Stimulated activated CD4-positive, alpha-beta T cell treated with anti-CD3 and anti-CD28 coated beads, TNF-alpha, amount 100 ng/mL, for 1 hour (primary cell): ENCODE results near the gene NPHP4.

ENCODE experiments used
- DNase-seq, 3 donors: peaks; one replicate each; pipeline ENCODE4 v3.0.0-alpha.2; 2020; ENCODE audit warnings: low read depth in 3 of 3, low spot score in 1 of 3

The NPHP4 gene

GRCh38 chr1:5974631-5975030, 17.6 kb downstream of the NPHP4 start:
- no peak for DNase-seq

DNA sequence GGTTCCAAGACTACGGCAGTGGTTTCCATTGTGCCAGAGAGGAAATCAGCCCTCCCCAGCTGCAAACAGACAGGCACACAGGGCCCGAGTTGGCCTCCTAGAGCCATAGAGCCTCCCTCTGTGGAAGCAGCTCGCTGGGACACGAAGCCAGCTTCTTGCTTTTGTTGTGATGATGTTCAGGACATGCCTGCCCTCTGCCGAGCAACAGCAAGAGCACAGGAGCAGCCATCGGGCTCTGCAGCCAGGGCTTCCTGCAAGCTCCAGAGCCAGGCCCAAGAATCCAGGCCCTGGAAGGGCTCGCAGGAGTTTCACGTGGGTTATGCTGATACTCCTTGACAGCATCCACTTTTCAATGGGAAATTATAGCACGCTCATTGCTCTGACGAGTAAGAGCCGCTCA, 18.5 kb downstream of the NPHP4 start:
- DNase-seq: no peak

- DNase-seq: no peak
These were observed 20.1 kb downstream of the NPHP4 start for GRCh38 chr1:5972198-5972520.

GRCh38 chr1:5971471-5972197, 20.6 kb downstream of the NPHP4 start:
- DNase-seq: no peak

DNA sequence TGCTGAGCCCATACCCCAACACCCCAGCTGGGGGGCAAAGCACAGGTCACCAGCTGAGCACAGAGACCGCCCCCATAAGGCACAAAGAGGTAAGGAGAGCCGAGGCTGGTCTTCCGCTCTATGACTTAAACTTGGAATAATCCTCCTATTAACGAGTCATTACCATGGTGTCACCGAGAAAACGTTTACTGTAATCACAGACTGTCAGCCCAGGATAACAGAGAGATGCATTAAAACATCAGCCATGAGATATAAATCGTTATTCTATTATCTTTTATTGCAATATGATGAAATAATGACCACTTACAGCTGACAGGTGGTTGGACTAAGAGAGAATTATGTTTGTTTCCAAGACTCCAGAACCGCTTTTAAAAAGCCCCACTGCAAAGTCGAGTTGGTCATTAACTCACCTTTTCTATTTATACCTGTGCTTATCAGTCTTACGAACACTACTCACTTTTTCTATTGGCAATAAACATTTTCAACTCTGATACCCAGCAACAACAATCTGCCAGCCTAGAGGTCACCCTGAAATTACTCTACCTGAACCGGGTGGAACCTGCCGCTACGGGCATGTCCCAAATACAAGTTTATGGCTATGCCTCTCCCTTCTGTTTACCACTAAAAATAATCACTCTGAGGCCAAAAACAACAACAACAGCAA, 21.5 kb downstream of the NPHP4 start:
- DNase-seq: no peak

DNA sequence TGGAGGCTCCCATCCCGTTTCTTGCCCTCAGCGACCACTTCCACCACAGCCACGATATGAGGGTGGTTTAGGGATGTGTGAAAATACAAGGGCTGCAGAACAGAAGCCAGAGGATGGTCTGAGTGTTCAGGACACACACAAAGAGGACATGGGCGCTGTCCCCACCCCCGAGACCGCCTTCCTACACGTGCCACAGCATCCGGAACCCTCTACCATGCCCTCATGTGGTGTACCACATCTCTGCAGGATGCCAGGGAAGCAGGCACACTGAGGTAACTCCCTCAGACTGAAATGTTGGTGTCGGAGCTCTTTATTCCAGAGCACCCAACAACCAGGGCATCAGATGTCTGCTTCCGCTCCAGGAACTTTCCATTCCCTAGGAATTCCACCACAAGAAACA, 23.1 kb downstream of the NPHP4 start:
- DNase-seq: no peak

GRCh38 chr1:5968161-5968736, 24.0 kb downstream of the NPHP4 start:
- no peak for DNase-seq

DNA sequence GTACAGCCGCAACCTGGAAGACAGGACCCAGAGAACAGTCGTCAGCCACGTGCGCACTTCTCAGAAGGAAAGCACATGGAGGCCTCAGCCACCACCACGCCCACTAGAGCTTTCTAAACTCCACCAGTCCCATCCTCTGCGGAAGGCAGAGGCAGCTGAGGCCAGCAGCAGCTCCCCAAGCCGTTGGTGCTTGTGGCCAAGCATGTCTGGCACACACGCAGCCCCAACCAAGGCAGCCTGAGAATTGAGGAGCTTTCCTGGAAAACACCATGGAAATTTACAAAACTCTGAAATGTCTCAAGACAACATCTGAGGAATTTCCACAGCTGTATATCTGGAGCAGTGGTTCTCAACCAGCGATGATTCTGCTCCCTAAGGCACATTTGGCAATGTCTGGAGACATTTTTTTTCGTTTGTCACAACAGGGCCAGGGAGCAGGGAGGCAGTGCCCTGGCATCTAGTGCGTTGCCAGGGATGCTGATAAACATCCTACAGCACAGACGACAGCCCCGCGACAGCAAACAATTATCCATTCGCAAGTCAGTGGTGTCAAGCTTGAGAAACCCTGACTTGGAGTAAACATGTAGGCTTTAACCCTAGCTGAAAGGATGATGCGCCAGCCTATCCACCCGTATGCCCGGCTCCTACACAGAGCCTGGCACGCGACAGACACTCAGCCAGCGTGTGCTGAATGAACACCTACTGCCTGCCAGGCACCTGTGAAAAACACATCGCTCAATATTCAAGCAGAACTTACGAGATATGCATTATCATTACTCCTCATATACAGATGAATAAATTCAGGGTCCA, 24.7 kb downstream of the NPHP4 start:
- DNase-seq: no peak

- DNase-seq: no peak
These were observed 25.6 kb downstream of the NPHP4 start for GRCh38 chr1:5966543-5967205.

DNA sequence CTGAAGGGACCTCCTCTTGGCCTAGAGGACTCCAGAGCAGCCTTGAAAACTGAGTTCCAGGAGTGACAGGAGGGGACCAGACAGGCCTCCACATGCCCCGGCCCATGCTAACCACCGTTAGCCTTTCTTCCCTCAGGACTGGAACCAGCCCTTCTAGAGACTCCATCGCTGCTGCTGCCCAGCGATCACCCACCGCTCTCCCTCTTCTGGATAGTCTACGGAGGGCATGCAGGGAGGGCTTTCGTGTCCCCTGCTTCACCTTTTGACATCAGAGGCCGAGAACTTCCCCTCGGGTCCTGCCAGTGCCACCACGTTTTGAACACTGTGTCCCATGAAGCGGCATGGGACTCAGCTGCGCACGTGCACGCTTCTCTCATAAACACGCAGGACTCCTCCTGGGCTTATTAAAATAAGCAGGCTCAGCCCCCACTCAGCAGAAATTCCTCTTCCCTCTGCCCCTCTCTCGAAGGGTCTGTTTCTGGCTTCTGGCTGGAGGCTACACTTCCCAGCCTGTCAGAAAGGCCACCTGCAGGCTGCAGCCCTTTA, 26.6 kb downstream of the NPHP4 start:
- no peak for DNase-seq

DNA sequence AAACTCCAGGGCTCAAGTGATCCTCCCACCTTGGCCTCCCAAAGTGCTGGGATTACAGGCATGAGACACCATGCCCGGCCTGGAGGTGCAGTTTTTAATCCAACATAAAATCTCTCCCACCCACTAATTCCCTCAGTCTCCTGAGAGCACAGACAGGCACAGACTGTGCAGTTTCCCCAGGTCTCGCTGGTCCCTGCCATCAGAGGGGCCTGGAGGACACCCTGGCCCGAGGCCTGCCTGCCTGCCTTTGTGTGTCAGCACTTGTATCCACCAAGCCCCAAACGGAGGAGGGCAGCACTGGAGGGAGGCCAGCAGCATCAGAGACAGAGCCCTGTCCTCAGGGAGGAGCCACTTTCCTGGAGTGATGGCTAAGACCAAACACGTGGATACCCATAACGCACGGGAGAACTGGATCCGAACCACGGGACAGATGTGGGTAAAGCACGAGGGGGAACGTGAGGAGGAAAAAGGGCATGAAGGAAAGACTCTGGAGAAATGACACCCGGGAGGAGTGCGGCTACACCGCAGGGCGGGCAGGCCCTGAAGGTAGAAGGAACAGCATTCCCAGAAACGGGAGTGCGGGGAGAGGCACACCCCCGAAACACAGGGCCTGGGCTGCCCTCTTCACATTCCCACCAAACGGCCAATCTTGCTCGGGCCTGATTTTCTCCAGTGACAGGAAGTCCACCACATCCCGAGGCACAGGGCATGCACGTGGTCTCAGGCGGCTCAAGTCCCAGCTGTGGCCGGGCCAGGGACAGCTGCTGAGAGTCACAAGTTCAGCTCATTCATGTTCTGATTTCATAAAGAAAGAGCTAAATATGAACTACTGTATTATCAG, 29.7 kb downstream of the NPHP4 start:
- DNase-seq: no peak

DNA sequence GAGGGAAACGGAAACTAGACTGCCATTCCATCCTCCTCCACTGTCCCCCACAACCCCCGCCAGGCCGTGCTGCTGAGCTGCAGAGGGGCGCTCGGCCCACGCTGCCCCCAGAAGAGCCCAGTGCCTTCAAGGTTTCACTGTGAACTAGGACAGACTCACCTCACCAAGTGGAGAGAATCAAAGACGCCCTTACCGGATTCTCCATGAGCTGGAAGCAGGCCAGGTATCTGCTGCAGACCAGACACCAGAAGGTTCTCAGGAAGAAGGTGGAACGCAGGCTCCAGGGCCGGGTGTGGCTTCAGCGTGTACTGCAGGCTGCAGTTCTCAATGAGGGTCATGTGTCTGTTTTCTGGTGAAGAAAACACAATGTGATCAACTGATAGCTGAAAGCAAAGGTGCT, 30.6 kb downstream of the NPHP4 start:
- no peak for DNase-seq

DNA sequence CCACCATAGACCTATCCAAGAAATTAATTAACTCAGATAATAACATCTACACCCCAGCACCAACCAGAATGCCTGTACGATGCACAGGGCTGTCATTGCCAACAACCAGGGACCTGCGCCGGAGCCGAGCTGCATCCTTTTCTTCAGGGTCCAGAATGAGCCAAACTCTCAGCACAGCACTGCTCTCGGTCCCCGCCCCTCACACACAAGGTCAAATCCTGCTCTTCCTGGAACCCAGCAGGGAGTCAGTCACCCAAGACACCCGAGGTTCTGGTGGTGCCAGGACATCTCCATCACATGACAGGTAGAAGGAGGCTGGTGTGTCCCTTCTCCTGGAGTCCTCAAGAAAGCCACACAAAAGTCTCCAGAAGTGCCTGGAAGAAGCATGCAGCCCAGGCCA, 31.9 kb downstream of the NPHP4 start:
- DNase-seq: no peak

GRCh38 chr1:5959667-5960230, 32.5 kb downstream of the NPHP4 start:
- DNase-seq: no peak

DNA sequence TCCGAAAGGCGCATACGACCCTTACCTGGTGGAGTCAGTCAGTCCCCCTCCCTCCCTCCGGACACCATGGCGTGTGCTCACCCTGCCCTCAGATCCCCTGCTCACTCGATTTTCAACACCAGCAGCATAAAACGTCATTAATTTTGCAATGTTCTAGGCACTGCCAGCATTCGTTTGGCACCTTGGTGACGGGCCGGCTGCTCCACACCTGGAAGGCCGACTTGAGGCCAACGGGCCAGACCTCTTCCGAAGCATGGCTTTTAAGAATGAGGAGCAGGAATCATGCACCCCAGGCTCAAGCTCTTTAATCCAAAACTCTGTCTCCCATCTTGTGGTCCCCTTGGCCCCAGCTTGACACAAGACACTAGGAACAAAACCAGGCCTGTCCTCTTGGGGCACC, 33.1 kb downstream of the NPHP4 start:
- no peak for DNase-seq

GRCh38 chr1:5956022-5956830, 36.0 kb downstream of the NPHP4 start:
- no peak for DNase-seq

DNA sequence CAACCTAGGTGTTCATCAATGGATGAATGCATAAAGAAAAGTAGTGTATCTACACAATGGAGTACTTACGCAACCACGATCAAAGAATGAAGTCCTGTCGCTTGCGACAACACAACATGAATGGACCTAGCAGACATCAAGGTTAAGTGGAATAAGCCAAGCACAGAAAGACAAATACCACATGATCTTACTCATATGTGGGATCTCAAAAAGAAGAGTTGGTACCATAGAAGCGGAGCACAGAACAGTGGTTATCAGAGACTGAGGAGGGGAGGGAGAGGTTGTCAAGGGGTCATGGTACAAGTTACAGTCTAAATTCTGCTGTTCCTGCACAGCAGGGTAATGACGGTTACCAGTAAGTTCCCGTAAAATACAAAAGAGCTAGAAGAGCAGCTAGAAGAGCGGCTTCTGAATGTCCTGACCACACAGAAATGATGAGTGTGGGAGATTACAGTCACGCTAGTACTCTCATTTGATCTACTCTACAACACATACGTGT, 36.7 kb downstream of the NPHP4 start:
- no peak for DNase-seq

DNA sequence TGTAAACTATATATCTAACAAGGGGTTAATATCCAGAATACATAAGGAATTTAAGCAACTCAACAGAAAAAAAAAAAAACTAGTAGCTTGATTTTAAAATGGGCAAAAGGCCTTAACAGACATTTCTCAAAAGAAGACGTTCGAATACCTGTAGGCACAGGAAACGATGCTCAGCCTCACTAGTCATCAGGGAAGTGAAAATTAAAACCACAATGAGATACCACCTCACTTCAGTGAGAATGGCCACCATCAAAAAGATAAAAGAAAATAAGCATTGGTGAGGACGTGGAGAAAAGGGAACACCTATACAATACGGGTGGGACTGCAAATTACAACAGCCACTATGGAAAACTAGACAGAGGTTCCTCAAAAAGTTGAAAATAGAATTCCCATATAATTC, 37.3 kb downstream of the NPHP4 start:
- DNase-seq: no peak

GRCh38 chr1:5953386-5953785, 38.8 kb downstream of the NPHP4 start:
- no peak for DNase-seq
